Breast epithelium (tissue), 4 donors: Measurements from ENCODE around the gene NAV3. TPM values are rescaled to one million over a fixed set of nuclear protein-coding genes. Genes with fewer than 3 reads are reported as not detected.
"Not testable (repeated sequence)": the region's sequence is repeated elsewhere in the genome, so short reads cannot be mapped to it uniquely, and the experiment has no call there.

Experiments
- DNase-seq, 2 donors: peaks; one replicate each; pipeline ENCODE4 v3.0.0-alpha.2; 2019; ENCODE audit warnings: low spot score in 2 of 2
- H3K27ac ChIP-seq, 2 donors: fragments of 200-600 bp; sonication (generic) in 1 of 2; one replicate each; pipeline ENCODE4 v1.5.1; 2016 to 2019; ENCODE audit warnings: mild to moderate bottlenecking in 1 of 2
- H3K27me3 ChIP-seq, 2 donors: fragments of 200-600 bp; sonication (generic) in 1 of 2; one replicate each; pipeline versions ENCODE4 v1.5.1 to v1.6.0; 2017 to 2019; ENCODE audit warnings: control low read depth in 1 of 2, mild to moderate bottlenecking in 1 of 2
- H3K36me3 ChIP-seq: fragments of 200-600 bp; one replicate; pipeline ENCODE4 v1.5.1; 2019
- H3K4me1 ChIP-seq, 2 donors: fragments of 200-600 bp; sonication (generic); one replicate each; pipeline ENCODE4 v1.5.1; 2016 to 2019; ENCODE audit warnings: control low read depth in 1 of 2
- H3K4me3 ChIP-seq, 3 donors: fragments of 200-600 bp; sonication (generic); 1 replicate in 2 of 3; 2 replicates in 1 of 3; pipeline ENCODE4 v1.5.1; 2016 to 2019; ENCODE audit warnings: mild to moderate bottlenecking in 3 of 3, moderate library complexity in 2 of 3
- H3K9me3 ChIP-seq, 2 donors: fragments of 200-600 bp; sonication (generic) in 1 of 2; one replicate each; pipeline ENCODE4 v1.5.1; 2016 to 2019; ENCODE audit warnings: control low read depth in 1 of 2
- POLR2A ChIP-seq: fragments of 450-650 bp; IDR thresholded peaks from one replicate; pipeline ENCODE4 v1.6.1; 2016; ENCODE audit warnings: antibody characterized with exemption, mild to moderate bottlenecking, moderate library complexity
- POLR2AphosphoS5 ChIP-seq, 3 donors: sonication (generic); formaldehyde crosslinking; IDR thresholded peaks; one replicate each; pipeline ENCODE4 v1.6.1; 2017; ENCODE audit warnings: antibody characterized with exemption in 3 of 3
- intact Hi-C: fragments of 100-400 bp; cut with DNase I; formaldehyde crosslinking; loops from one replicate; pipeline ENCODE4 v1.15.1; 2023; ENCODE audit warnings: low total_unique reads
- total RNA-seq, 3 donors: library from RNA; depleted of rRNA; stranded (reverse); fragments of >200 nt; gene quantifications; one replicate each; pipeline ENCODE4 v1.1.0, GENCODE V29; 2016
- TF ChIP-seq, protein P1 (sequence below), 3 donors: fragments of 450-650 bp; IDR thresholded peaks; one replicate each; pipeline ENCODE4 v1.5.1; 2016 to 2017; ENCODE audit warnings: antibody characterized with exemption in 3 of 3, mild to moderate bottlenecking in 3 of 3, moderate library complexity in 3 of 3

The NAV3 gene
- total RNA-seq, 3 donors from 2014 or later, result 25.6 to 46.1 (median 41.1) TPM

DNA sequence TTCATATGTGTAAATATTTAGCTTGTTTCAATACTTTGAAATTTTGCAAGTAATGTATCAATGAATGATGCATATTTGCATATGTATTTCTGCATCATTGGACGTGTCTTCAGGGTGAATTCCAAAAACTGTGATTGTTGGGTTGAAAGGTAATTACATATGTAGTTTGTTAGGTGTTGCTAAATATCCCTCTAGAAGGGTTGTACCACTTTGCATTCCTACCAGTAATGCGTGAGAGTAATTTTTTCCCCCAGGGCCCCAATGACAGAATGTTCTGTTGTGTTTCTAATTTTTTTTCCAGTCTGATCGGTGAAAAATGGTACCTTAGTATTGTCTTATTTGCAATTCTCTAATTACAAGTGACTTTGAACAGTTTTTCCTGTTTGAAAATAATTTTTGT, 408.9 kb downstream of the NAV3 start:
- no peaks in the 10 kb centered on the region for H3K4me1 ChIP-seq
- no peak for TF ChIP-seq POLR2A
- intact Hi-C loops, result no loop called here

DNA sequence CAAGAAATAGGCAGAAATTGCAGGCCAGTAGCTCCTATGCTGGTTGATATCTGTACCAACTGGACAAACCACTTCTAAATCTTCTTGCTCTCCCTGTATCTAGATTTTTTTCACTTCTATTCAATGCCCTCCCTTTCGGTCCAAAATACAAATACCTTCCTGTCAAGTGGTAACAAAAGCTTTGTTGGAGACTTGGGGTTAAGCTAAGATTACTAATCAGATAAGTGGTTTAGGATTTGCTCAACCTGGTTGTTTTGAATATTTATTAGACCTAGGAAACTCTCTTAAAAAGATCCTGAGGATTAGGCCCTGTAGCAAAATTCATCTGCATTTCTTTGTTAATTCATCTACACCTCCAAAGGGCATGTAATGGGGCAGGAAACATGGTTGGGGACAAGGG, 410.1 kb downstream of the NAV3 start:
- no peaks in the 10 kb centered on the region for H3K4me1 ChIP-seq
- DNase-seq, result no peak
- intact Hi-C loops, result no loop called here
- no peaks in the 10 kb centered on the region for H3K27me3 ChIP-seq
- H3K27ac ChIP-seq, result no peak overlapping the region
- H3K9me3 ChIP-seq, result no peaks in the 10 kb centered on the region
- TF ChIP-seq, protein P1, sequence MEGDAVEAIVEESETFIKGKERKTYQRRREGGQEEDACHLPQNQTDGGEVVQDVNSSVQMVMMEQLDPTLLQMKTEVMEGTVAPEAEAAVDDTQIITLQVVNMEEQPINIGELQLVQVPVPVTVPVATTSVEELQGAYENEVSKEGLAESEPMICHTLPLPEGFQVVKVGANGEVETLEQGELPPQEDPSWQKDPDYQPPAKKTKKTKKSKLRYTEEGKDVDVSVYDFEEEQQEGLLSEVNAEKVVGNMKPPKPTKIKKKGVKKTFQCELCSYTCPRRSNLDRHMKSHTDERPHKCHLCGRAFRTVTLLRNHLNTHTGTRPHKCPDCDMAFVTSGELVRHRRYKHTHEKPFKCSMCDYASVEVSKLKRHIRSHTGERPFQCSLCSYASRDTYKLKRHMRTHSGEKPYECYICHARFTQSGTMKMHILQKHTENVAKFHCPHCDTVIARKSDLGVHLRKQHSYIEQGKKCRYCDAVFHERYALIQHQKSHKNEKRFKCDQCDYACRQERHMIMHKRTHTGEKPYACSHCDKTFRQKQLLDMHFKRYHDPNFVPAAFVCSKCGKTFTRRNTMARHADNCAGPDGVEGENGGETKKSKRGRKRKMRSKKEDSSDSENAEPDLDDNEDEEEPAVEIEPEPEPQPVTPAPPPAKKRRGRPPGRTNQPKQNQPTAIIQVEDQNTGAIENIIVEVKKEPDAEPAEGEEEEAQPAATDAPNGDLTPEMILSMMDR (IDR thresholded peaks at IDR 0.05), result no peak
- TF ChIP-seq POLR2A (no peak), POLR2AphosphoS5 (IDR thresholded peaks at IDR 0.05) (no peak)
- no peaks in the 10 kb centered on the region for H3K36me3 ChIP-seq
- no peak overlapping the region for H3K4me3 ChIP-seq

More for the DNA sequence above, 408.9 kb downstream of the NAV3 start:
- Histone ChIP-seq H3K27ac (no peak overlapping the region), H3K4me3 (no peak overlapping the region), H3K27me3 (no peaks in the 10 kb centered on the region), H3K9me3 (no peaks in the 10 kb centered on the region), H3K36me3 (no peaks in the 10 kb centered on the region)
- no peak for DNase-seq

DNA sequence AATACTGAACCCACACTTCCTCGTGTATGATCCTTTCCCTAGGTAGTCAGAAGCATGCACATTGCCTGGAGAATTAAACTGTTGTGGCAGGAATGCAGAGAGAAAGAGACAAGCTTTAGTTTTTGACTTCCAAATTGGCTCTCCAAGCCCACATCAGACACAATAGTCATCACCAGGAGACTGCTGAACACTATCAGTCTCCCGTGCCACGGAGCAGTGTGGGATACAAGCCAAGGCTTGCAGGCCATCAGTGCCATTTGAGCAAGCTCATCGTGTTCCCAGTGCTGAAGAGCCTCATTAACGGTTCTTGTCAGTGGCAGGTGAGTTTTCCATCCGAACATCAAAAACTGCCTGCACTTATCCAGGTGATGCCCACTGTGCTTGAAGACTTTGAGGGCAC, 410.8 kb downstream of the NAV3 start:
- DNase-seq, result no peak
- Histone ChIP-seq H3K4me3 (no peak overlapping the region), H3K4me1 (no peaks in the 10 kb centered on the region), H3K27me3 (no peaks in the 10 kb centered on the region), H3K27ac (no peak overlapping the region), H3K36me3 (no peaks in the 10 kb centered on the region), H3K9me3 (no peaks in the 10 kb centered on the region)
- no peak for TF ChIP-seq POLR2A
- TF ChIP-seq, protein P1 (IDR thresholded peaks at IDR 0.05), result no peak
- no peak for TF ChIP-seq POLR2AphosphoS5 (IDR thresholded peaks at IDR 0.05)
- intact Hi-C loops, result no loop called here

DNA sequence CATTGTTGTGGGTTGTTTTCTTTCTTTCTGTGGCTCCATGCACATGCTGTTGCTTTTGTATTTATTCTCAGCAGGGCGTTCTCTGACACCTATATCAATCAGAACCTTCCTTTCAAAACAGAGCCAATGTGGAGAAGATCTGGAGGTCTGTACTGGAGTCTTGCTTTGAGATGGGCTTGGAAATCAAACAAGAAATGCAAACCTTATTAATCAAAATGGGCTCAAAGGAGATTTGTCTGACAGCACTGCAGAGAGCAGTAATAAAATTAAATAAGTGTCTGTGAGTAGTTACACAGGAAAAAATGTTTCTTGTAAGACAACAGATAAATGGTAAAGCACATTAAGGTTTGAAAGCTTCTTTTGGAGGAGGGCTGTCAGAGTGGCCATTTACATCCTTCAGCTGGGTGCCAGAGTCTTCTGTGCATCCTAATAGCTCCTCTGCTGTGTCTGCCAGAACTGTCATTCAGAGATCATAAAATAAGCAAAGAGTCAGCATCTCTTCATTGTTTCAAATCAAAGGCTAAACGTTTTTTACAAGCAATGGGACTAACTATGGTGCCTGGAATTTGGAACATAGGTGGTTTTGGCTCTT, 414.3 kb downstream of the NAV3 start:
- Histone ChIP-seq H3K4me3 (no peak overlapping the region), H3K4me1 (no peaks in the 10 kb centered on the region), H3K27ac (no peak overlapping the region), H3K27me3 (no peaks in the 10 kb centered on the region), H3K9me3 (no peaks in the 10 kb centered on the region), H3K36me3 (no peaks in the 10 kb centered on the region)
- no peak for TF ChIP-seq POLR2A
- intact Hi-C loops, result no loop called here
- DNase-seq, result no peak

DNA sequence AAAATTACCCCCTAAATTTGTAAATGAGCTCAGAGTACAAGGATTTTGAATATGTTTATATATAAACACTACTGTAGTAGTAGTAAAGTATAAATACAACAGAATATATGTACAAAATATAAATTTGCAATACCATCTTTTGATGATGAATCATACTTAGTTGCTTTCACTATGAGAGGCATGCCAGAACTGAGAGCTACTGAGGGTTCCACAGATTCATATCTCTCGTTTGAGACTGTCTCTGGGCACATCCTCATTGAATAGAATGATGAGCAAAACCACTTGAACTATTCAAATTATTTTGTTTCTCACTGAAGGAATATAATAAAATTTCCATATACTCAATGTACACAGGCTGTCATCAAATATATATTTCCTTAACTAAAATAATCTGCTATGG, 417.6 kb downstream of the NAV3 start:
- DNase-seq, result no peak
- no peak overlapping the region for H3K4me3 ChIP-seq
- H3K27me3 ChIP-seq, result no peaks in the 10 kb centered on the region
- TF ChIP-seq POLR2AphosphoS5 (IDR thresholded peaks at IDR 0.05) (no peak), POLR2A (no peak)
- TF ChIP-seq, protein P1 (IDR thresholded peaks at IDR 0.05), result no peak
- no peak overlapping the region for H3K27ac ChIP-seq
- no peaks in the 10 kb centered on the region for H3K4me1 ChIP-seq
- intact Hi-C loops, result no loop called here
- H3K36me3 ChIP-seq, result no peaks in the 10 kb centered on the region
- H3K9me3 ChIP-seq, result no peaks in the 10 kb centered on the region

DNA sequence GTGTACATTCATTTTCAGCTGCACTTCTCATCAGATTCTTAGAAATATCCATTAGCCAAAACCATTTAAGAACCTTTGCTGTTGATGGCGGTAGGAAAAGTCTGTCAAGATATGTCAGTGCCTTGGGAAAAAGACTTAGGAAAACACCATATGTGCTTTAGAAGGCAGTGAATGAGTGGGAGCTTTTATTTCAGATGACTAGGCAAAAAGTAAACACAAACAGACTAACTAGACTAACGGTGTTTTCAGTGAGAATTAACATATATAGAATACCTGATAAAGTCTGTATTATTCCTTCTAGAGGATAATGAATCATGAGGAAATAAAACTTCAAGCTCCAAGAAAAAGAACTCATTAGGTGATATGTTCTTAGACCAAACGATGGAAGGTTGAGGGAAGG, 418.9 kb downstream of the NAV3 start:
- H3K4me1 ChIP-seq, result no peaks in the 10 kb centered on the region
- H3K36me3 ChIP-seq, result no peaks in the 10 kb centered on the region
- H3K27me3 ChIP-seq, result no peaks in the 10 kb centered on the region
- intact Hi-C loops, result no loop called here
- TF ChIP-seq, protein P1 (IDR thresholded peaks at IDR 0.05), result no peak
- TF ChIP-seq POLR2A, result no peak
- no peak for TF ChIP-seq POLR2AphosphoS5 (IDR thresholded peaks at IDR 0.05)
- H3K9me3 ChIP-seq, result no peaks in the 10 kb centered on the region
- H3K27ac ChIP-seq, result no peak overlapping the region
- no peak for DNase-seq
- H3K4me3 ChIP-seq, result no peak overlapping the region

DNA sequence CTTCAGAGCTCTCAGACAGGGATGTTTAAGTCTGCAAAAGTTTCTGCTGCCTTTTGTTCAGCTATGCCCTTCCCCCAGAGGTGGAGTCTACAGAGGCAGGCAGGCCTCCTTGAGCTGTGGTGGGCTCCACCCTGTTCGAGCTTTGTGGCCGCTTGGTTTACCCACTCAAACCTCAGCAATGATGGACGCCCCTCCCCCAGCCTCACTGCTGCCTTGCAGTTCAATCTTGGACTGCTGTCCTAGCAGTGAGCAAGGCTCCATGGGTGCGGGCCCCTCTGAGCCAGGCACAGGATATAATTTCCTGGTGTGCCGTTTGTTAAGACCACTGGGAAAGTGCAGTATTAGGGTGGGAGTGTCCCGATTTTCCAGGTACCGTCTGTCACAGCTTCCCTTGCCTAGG, 427.0 kb downstream of the NAV3 start:
- intact Hi-C loops, H3K36me3 ChIP-seq, H3K9me3 ChIP-seq, H3K4me3 ChIP-seq, DNase-seq, H3K27ac ChIP-seq, H3K27me3 ChIP-seq, H3K4me1 ChIP-seq: not testable (repeated sequence)
